H9 (cell line): ENCODE results near the gene ANGEL1. TPM values are rescaled to one million over a fixed set of nuclear protein-coding genes. Genes with fewer than 3 reads are reported as not detected.

Experiments
- DNase-seq: peaks from one replicate; pipeline ENCODE4 v3.0.0-alpha.2; 2017
- H2AFZ ChIP-seq: one replicate; pipeline ENCODE4 v1.6.1; 2013; ENCODE audit warnings: mild to moderate bottlenecking, low read length, control low read depth, moderate library complexity
- H2AK5ac ChIP-seq: 2 replicates; pipeline ENCODE4 v1.6.1; 2013; ENCODE audit warnings: low read length, control low read depth, mixed read lengths; ENCODE audit not compliant: insufficient read length
- H2BK120ac ChIP-seq: one replicate; pipeline ENCODE4 v1.6.1; 2013; ENCODE audit warnings: low read depth, mild to moderate bottlenecking, low read length, control low read depth, inconsistent platforms; ENCODE audit not compliant: poor library complexity, severe bottlenecking
- H2BK12ac ChIP-seq: 2 replicates; pipeline ENCODE4 v1.6.1; 2013; ENCODE audit warnings: low read length, control low read depth, mixed read lengths, low read depth; ENCODE audit not compliant: insufficient read length
- H2BK15ac ChIP-seq: 2 replicates; pipeline ENCODE4 v1.6.1; 2013; ENCODE audit warnings: low read depth, low read length, control low read depth
- H2BK20ac ChIP-seq: one replicate; pipeline ENCODE4 v1.6.1; 2013; ENCODE audit warnings: low read depth, mild to moderate bottlenecking, low read length, control low read depth, inconsistent platforms; ENCODE audit not compliant: poor library complexity, severe bottlenecking
- H2BK5ac ChIP-seq: 2 replicates; pipeline ENCODE4 v1.6.1; 2013; ENCODE audit warnings: low read length, control low read depth, mixed read lengths; ENCODE audit not compliant: insufficient read length
- H3K14ac ChIP-seq: 2 replicates; pipeline ENCODE4 v1.6.1; 2013; ENCODE audit warnings: low read length, control low read depth; ENCODE audit not compliant: insufficient read depth
- H3K18ac ChIP-seq: 2 replicates; pipeline ENCODE4 v1.6.1; 2013; ENCODE audit warnings: low read depth, mild to moderate bottlenecking, mixed read lengths, low read length, control low read depth; ENCODE audit not compliant: insufficient read length
- H3K23ac ChIP-seq: 2 replicates; pipeline ENCODE4 v1.6.1; 2013; ENCODE audit warnings: low read length, control low read depth, mixed read lengths, low read depth; ENCODE audit not compliant: insufficient read length
- H3K23me2 ChIP-seq: 2 replicates; pipeline ENCODE4 v1.6.1; 2013; ENCODE audit warnings: low read depth, mild to moderate bottlenecking, mixed read lengths, low read length, control low read depth; ENCODE audit not compliant: insufficient read length, poor library complexity, severe bottlenecking
- H3K27ac ChIP-seq: 2 replicates; pipeline ENCODE4 v1.5.1; 2013; ENCODE audit warnings: low read length, control low read depth, mixed read lengths, low read depth; ENCODE audit not compliant: insufficient read length
- H3K27me3 ChIP-seq: 2 replicates; pipeline ENCODE4 v1.6.1; 2013; ENCODE audit warnings: low read length, control low read depth, inconsistent platforms; ENCODE audit not compliant: insufficient read depth
- H3K4ac ChIP-seq: 2 replicates; pipeline ENCODE4 v1.6.1; 2013; ENCODE audit warnings: low read depth, mild to moderate bottlenecking, control low read depth, inconsistent platforms, low read length, moderate library complexity
- H3K4me1 ChIP-seq: 2 replicates; pipeline ENCODE4 v1.6.1; 2013; ENCODE audit warnings: low read length, control low read depth, inconsistent platforms; ENCODE audit not compliant: insufficient read depth
- H3K4me2 ChIP-seq: 2 replicates; pipeline ENCODE4 v1.6.1; 2013; ENCODE audit warnings: low read length, control low read depth, mixed read lengths; ENCODE audit not compliant: insufficient read length, insufficient read depth
- H3K56ac ChIP-seq: 2 replicates; pipeline ENCODE4 v1.6.1; 2013; ENCODE audit warnings: low read depth, mild to moderate bottlenecking, mixed read lengths, low read length, control low read depth; ENCODE audit not compliant: insufficient read length
- H3K79me1 ChIP-seq: 2 replicates; pipeline ENCODE4 v1.6.1; 2013; ENCODE audit warnings: low read depth, mild to moderate bottlenecking, moderate library complexity, low read length, control low read depth, inconsistent platforms; ENCODE audit not compliant: insufficient read depth, poor library complexity, severe bottlenecking
- H3K79me2 ChIP-seq: 2 replicates; pipeline ENCODE4 v1.6.1; 2013; ENCODE audit warnings: low read length, control low read depth, inconsistent platforms; ENCODE audit not compliant: insufficient read depth
- H3K9ac ChIP-seq: 2 replicates; pipeline ENCODE4 v1.6.1; 2013; ENCODE audit warnings: low read length, control low read depth, mixed read lengths; ENCODE audit not compliant: insufficient read length; ENCODE audit errors: extremely low read depth
- H3K9me3 ChIP-seq: one replicate; pipeline ENCODE4 v1.6.1; 2013; ENCODE audit warnings: low read depth, low read length, inconsistent platforms; ENCODE audit not compliant: control insufficient read depth
- H3T11ph ChIP-seq: one replicate; pipeline ENCODE4 v1.6.1; 2013; ENCODE audit warnings: mild to moderate bottlenecking, low read length, control low read depth, inconsistent platforms
- H4K20me1 ChIP-seq: one replicate; pipeline ENCODE4 v1.6.1; 2013; ENCODE audit not compliant: control insufficient read depth, insufficient read length, insufficient read depth
- H4K5ac ChIP-seq: 2 replicates; pipeline ENCODE4 v1.6.1; 2013; ENCODE audit warnings: low read depth, mild to moderate bottlenecking, mixed read lengths, low read length, control low read depth; ENCODE audit not compliant: insufficient read length
- H4K8ac ChIP-seq: replicated peaks from 2 replicates; pipeline ENCODE4 v1.6.1; 2013; ENCODE audit warnings: low read length, control low read depth, mixed read lengths, low read depth; ENCODE audit not compliant: insufficient read length
- H4K91ac ChIP-seq: 2 replicates; pipeline ENCODE4 v1.6.1; 2013; ENCODE audit warnings: low read depth, mild to moderate bottlenecking, moderate library complexity, mixed read lengths, low read length, control low read depth; ENCODE audit not compliant: insufficient read length
- H3K27ac Mint-ChIP-seq, 3 experiments: 2 replicates in 2 of 3; 3 replicates in 1 of 3; pipeline ENCODE4 v1.8.0; 2020 to 2021; ENCODE audit warnings: mixed read lengths in 3 of 3, mild to moderate bottlenecking in 1 of 3, moderate library complexity in 1 of 3
- H3K27me3 Mint-ChIP-seq: 2 replicates; pipeline ENCODE4 v1.8.0; 2021; ENCODE audit warnings: low read depth, mild to moderate bottlenecking, moderate library complexity, mixed read lengths
- H3K36me3 Mint-ChIP-seq, 3 experiments: 2 replicates in 2 of 3; 3 replicates in 1 of 3; pipeline ENCODE4 v1.8.0; 2020 to 2021; ENCODE audit warnings: low read depth in 3 of 3, mixed read lengths in 3 of 3; ENCODE audit not compliant: insufficient read depth in 1 of 3
- H3K4me1 Mint-ChIP-seq, 2 experiments: 2 replicates each; pipeline ENCODE4 v1.8.0; 2020; ENCODE audit warnings: mixed read lengths in 2 of 2
- H3K4me3 Mint-ChIP-seq, 2 experiments: 2 replicates in 1 of 2; 3 replicates in 1 of 2; pipeline ENCODE4 v1.8.0; 2020 to 2021; ENCODE audit warnings: mild to moderate bottlenecking in 2 of 2, mixed read lengths in 2 of 2, moderate library complexity in 1 of 2
- H3K9me3 Mint-ChIP-seq, 2 experiments: 2 replicates in 1 of 2; 3 replicates in 1 of 2; pipeline ENCODE4 v1.8.0; 2020; ENCODE audit warnings: mild to moderate bottlenecking in 2 of 2, mixed read lengths in 2 of 2, moderate library complexity in 1 of 2
- WGBS: extraction: QIAGEN DNeasy Blood & Tissue Kit; methylation state at CpG from one replicate; pipeline ENCODE4 v1.1.7; 2013; ENCODE audit warnings: missing lambda C conversion rate, low lambda C conversion rate, mixed read lengths; ENCODE audit not compliant: insufficient read length; ENCODE audit errors: extremely low coverage; 5-methylcytosine and 5-hydroxymethylcytosine counted together
- long read RNA-seq: library from polyadenylated mRNA; unstranded; transcript quantifications from one replicate; pipeline ENCODE4 v2.0.0, GENCODE V29; 2020
- total RNA-seq: library from RNA; stranded (reverse); gene quantifications from 2 replicates; pipeline ENCODE4 v1.2.1, GENCODE V29; 2021
- TF ChIP-seq, protein P1 (sequence below): fragments of 200-600 bp; sonication (generic); conservative IDR thresholded peaks from 3 replicates; pipeline ENCODE4 v1.8.0; 2021; ENCODE audit warnings: antibody characterized with exemption, mild to moderate bottlenecking

The ANGEL1 gene, protein sequence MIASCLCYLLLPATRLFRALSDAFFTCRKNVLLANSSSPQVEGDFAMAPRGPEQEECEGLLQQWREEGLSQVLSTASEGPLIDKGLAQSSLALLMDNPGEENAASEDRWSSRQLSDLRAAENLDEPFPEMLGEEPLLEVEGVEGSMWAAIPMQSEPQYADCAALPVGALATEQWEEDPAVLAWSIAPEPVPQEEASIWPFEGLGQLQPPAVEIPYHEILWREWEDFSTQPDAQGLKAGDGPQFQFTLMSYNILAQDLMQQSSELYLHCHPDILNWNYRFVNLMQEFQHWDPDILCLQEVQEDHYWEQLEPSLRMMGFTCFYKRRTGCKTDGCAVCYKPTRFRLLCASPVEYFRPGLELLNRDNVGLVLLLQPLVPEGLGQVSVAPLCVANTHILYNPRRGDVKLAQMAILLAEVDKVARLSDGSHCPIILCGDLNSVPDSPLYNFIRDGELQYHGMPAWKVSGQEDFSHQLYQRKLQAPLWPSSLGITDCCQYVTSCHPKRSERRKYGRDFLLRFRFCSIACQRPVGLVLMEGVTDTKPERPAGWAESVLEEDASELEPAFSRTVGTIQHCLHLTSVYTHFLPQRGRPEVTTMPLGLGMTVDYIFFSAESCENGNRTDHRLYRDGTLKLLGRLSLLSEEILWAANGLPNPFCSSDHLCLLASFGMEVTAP
- 21.5 TPM in 2 replicates for total RNA-seq
- long read RNA-seq, full-length matches to known transcripts, result 36 of 66 reads
- long read RNA-seq, partial matches to known transcripts, result 5 of 66 reads
- long read RNA-seq, other reads (novel, unspliced or antisense), result 25 of 66 reads

DNA sequence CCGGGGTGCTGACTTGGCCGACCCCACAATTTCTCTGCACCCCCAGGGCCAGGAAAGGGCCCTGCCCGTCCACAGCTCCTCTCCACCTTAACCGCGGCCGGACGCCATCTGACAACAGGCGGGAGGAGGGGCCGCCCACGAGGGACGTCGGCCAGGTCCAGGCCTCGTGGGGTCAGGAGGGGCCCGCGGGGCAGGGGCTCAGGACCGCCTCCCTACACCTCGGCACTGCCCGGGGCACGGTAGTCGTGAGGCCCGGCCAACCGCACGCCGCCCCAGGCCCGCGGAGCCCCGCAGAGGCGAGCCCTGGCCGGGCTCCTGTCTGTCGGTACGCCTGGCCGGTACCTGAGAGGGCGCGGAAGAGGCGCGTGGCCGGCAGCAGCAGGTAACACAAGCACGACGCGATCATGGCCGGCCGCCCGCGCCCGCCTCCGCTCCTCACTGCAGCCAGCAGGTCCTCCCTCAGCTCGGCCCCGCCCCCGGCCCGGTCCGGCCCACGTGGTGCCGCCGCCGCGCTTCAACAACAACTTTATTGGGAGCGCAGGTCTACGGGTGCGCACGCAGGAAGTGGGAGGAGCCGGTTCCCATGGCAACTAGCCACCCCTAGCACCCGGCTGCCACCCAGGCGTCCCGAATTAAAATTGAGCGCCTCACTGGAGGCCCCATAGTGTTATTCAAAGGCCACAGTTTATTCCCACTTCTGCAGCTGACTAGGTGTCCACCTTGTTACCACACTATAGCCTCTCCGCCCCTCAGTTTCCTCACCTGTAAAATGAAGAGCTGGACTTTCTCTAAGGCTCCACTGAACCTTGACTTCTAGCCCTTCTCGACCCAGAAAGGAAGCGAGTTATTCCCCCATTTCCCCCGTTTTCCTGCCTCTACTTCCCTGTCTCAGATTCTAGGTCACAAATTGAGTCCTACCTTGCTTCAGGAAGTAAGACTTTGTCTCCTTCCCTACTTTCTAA lies at the start of gene ANGEL1:
ANGEL1 (minus strand) TSS at position 461 of the 962 bp plus-strand sequence; CDS start at position 406, 55 bp downstream.
- no peak within 1 kb of the TSS for H2BK12ac ChIP-seq
- DNase-seq, result peak; percentile 97
- H3K27me3 ChIP-seq, result no peaks in the 10 kb centered on the region
- no peaks in the 10 kb centered on the region for H4K20me1 ChIP-seq
- peak within 1 kb of the TSS; percentile 62 for H3K18ac ChIP-seq
- peak within 1 kb of the TSS; percentile 84 for H2AFZ ChIP-seq
- no peaks in the 10 kb centered on the region; a peak in 1 of 5 replicates for H3K9me3 Mint-ChIP-seq
- peaks cover 10% of the 10 kb centered on the region for H3K23me2 ChIP-seq
- H3K56ac ChIP-seq, result no peak within 1 kb of the TSS
- WGBS, result no CpG with 5 or more reads among the region's 69 CpGs
- H4K91ac ChIP-seq, result no peak within 1 kb of the TSS
- no peak within 1 kb of the TSS for H2BK15ac ChIP-seq
- no peak within 1 kb of the TSS for H3K23ac ChIP-seq
- H3K4me1 ChIP-seq, result peaks cover 4% of the 10 kb centered on the region; the same call in 1 of the 2 replicates
- peaks cover 10 to 21% (median 13%) of the 10 kb centered on the region in 3 experiments; a peak in 6 of 7 replicates for H3K36me3 Mint-ChIP-seq
- H2BK120ac ChIP-seq, result no peak within 1 kb of the TSS
- no peaks in the 10 kb centered on the region for H3K9me3 ChIP-seq
- peaks cover 17 to 18% of the 10 kb centered on the region in 2 experiments for H3K4me1 Mint-ChIP-seq
- H2BK20ac ChIP-seq, result no peak within 1 kb of the TSS
- no peak within 1 kb of the TSS for H2AK5ac ChIP-seq
- peak within 1 kb of the TSS; percentile 92 for H3K4me2 ChIP-seq
- TF ChIP-seq, protein P1, sequence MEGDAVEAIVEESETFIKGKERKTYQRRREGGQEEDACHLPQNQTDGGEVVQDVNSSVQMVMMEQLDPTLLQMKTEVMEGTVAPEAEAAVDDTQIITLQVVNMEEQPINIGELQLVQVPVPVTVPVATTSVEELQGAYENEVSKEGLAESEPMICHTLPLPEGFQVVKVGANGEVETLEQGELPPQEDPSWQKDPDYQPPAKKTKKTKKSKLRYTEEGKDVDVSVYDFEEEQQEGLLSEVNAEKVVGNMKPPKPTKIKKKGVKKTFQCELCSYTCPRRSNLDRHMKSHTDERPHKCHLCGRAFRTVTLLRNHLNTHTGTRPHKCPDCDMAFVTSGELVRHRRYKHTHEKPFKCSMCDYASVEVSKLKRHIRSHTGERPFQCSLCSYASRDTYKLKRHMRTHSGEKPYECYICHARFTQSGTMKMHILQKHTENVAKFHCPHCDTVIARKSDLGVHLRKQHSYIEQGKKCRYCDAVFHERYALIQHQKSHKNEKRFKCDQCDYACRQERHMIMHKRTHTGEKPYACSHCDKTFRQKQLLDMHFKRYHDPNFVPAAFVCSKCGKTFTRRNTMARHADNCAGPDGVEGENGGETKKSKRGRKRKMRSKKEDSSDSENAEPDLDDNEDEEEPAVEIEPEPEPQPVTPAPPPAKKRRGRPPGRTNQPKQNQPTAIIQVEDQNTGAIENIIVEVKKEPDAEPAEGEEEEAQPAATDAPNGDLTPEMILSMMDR, result no peak
- H3K14ac ChIP-seq, result peak within 1 kb of the TSS; percentile 50
- no peak within 1 kb of the TSS for H4K8ac ChIP-seq
- H3K27me3 Mint-ChIP-seq, result no peaks in the 10 kb centered on the region
- peak within 1 kb of the TSS; percentile 88 to 93 for H3K4me3 Mint-ChIP-seq
- no peak within 1 kb of the TSS for H3T11ph ChIP-seq
- H2BK5ac ChIP-seq, result no peak within 1 kb of the TSS
- peak within 1 kb of the TSS; percentile 50 for H4K5ac ChIP-seq
- peak within 1 kb of the TSS; percentile 49 for H3K9ac ChIP-seq
- peak within 1 kb of the TSS; percentile 53 to 87 (median 74); a peak in 4 of 7 replicates for H3K27ac Mint-ChIP-seq
- H3K79me2 ChIP-seq, result no peaks in the 10 kb centered on the region
- H3K79me1 ChIP-seq, result no peaks in the 10 kb centered on the region
- H3K27ac ChIP-seq, result no peak within 1 kb of the TSS
- no peak within 1 kb of the TSS for H3K4ac ChIP-seq
